NCI-H460 (cell line): ENCODE measurements around the gene PLEKHA7. TPM values are rescaled to one million over a fixed set of nuclear protein-coding genes. Genes with fewer than 3 reads are reported as not detected.

Source experiments
- DNase-seq: peaks from one replicate; pipeline ENCODE4 v3.0.0-alpha.2; 2016; ENCODE audit warnings: low read depth; ENCODE audit errors: extremely low read depth
- total RNA-seq: library from RNA; depleted of rRNA; stranded (reverse); fragments of >200 nt; shearing (Covaris generic); gene quantifications from 2 replicates; pipeline ENCODE4 v1.2.3, GENCODE V29; 2014

PLEKHA7 gene
- total RNA-seq, 1 experiment from 2014 or later: 0.25 TPM

DNA sequence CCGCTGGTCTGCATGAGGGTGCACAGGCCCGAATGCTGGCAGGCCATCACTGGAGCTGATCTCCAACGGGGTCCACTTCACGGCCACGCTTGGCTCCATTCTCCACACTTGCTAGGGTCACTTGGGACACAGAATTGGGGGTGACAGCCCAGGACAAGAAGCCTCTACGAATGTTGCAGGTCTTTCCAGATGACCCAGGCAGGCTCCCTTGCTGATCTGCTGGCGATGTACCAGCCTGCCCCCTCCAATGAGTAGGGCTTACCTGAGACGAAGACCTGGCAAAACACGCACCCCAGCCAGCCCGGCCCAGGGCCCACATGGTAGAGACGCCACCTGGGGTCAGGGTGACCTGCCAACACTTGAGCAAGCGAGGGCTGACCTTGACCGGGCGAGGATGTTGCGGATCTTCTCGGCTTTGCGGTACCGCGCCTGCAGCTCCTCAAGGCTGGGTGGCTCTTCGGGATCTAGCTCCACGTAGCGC lies 230.9 kb downstream of the PLEKHA7 start:
- DNase-seq: no peak

DNA sequence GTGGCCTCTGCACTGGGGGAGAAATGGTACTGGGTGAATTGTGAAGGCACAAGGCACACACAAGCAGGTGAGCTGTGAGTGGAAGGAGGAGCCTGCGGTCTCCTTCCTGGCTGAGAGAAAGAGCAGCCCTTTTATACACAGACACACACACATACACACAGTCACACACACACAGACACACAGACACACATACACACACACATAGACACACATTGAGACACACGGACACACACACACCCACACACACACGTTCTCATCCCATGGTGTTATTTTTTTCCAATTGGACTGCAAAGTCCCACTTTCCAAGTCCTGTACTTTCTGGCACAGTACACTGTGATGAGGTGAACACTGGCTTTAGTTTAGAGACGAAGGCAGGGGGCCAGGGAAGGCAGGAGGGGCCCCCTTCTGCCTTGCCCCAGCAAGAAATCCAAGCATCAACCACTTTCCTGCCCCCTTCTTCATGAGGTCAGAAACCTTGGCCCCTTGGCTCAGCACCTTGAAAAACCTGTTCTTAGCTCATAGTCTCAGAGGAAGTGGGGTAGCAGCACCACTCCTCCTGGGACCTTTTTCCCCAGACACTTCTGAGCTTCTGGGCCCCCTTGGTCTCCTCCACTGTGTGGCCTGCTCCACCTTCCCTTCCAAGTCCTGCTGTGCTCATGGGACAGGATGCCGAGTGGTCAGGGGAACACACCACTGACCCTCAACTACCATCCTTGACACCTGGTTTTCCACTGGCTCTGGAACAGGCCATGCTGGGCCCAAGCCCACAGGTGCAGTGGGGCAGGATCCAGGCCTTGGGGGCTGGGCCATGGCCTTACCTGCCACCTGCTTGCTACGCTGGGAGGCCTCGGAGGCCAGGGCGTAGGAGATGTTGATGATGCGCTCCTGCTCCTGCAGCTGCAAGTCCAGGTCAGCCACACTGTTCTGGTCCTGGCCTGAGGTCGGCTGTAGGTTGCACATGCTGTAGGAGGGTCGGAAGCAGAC lies 232.0 kb downstream of the PLEKHA7 start:
- DNase-seq: no peak

DNA sequence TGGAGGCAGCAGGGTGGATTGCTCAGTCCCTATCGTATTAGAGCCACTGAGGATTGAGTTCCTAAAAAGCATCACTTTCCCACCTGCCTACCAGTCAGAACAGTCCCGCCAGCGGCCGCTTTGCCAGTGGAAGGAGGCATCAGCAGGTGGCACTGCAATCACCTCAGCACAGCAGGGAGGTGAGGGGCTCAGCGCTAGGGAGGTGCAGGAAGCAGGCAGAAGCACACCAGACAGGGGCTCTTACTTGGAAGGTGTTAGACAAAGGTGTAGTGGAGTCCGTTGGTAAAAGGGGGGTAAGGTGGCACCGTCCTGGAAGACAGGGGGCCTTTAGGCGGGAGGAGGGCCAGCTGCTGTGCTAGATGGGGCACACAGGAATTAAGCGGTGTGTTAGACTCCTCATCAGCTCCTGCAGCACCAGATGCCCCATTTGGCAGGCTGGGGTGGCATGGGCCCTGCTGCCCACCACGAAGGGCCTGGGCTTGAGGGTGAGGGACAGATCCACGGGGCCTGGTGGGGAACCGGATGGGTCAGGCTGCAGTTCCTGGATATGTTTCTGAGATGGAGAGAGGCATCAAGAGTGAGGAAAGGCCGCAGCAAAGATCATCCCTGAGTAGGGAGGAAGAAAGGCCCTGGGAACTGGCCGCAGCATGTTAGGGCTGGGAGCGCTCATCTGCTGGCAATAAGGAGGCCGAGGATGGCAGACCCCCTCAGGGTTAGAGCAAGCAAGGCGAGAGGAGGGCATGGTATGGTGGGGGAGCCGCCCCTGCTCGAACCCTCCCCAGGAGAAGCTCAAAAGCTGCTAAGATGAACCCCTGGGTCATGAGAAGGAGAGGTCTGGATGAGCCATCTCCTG lies 233.3 kb downstream of the PLEKHA7 start:
- no peak for DNase-seq

DNA sequence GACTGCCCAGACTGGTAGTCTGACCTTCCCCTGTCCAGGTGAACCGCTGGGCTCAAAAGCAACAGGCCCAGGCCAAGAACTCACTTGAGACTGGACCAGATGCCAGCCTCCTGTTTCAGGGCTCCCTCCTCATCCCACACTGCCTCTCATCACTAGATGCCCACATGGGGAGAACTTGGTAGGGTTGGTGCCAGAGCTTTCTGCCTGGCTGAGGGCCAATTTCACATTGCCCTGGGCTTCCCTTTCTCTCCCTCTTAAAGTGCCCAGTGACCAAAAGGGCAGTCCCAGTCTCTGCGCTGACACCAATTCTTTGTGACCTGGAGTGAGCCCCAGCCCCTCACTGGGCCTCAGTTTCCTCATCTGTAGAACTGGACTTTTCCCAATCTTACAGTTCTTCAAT lies 234.1 kb downstream of the PLEKHA7 start:
- no peak for DNase-seq

DNA sequence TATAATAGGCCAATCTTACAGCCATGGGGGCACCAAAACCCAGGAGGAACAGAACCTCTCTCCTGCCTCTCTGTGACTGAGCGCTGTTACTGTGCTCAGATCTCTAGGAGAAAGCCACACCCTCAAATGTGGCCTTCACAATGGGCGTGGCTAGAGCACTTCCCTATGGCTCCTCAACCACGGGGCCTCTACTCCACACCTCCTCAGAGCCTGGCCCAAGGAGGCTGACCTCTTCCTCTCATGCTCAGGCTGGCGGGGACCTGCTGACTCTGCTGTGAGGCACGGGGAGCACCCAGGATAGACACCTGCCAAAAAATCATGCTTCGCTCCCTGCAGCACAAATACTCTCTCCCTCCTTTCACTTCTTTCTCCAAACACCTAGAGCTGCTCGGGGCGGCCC lies 234.8 kb downstream of the PLEKHA7 start:
- no peak for DNase-seq

DNA sequence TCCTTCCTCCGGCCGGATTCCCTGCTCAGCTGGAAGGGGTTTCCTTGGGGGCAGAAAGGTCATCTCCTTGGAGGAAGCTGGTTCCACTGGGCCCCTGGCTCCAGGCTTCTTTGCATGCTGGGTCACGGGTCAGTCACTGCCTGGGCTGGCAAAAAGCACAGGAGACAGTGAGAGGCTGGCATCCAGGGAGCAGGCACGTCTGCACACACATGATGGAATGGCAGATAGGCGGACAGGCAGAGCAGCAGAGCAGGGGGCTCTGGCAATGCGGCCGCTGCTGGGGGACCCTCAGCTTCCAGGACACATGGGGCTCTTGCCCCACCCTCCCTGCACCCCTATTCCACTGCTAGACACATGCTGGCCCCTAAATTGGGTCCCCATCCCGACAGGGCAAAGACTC lies 235.3 kb downstream of the PLEKHA7 start:
- no peak for DNase-seq

DNA sequence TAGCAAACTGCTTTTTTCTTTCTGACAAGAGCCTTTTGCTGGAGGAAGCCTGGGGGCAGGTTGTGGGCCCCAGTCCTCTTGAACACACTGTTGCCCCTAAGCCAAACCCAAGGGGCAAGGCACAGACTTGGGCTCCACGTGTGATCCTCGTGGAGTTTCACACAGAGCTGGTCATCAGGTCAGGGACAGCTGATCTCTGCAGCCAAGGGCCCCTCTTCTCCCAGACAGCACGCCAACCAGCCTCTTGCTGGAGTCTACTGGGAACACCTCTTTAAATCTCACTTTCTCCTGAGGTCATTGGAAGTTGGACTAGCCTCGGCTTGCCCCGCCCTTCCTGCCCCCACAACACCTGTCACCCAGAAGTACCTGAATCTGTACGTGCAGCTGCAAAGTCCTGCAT lies 235.9 kb downstream of the PLEKHA7 start:
- DNase-seq: no peak

DNA sequence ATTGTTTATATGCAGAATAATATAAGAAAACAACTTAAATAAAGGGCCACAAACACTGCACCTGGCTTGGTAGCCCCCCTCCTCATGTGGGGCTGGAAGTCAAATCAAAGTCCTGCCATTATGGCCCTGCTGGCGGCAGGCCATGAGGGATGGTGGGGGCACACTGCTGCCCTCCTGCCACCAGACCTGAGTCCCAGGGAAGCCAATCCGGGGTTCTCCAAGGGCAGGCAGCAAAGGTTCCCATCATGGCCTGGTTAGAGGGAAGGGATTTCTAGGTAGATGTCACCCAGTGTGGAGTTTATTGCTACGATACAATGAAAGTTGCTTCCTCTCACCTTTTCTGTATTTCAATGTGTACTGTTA lies 236.6 kb downstream of the PLEKHA7 start:
- DNase-seq: no peak

DNA sequence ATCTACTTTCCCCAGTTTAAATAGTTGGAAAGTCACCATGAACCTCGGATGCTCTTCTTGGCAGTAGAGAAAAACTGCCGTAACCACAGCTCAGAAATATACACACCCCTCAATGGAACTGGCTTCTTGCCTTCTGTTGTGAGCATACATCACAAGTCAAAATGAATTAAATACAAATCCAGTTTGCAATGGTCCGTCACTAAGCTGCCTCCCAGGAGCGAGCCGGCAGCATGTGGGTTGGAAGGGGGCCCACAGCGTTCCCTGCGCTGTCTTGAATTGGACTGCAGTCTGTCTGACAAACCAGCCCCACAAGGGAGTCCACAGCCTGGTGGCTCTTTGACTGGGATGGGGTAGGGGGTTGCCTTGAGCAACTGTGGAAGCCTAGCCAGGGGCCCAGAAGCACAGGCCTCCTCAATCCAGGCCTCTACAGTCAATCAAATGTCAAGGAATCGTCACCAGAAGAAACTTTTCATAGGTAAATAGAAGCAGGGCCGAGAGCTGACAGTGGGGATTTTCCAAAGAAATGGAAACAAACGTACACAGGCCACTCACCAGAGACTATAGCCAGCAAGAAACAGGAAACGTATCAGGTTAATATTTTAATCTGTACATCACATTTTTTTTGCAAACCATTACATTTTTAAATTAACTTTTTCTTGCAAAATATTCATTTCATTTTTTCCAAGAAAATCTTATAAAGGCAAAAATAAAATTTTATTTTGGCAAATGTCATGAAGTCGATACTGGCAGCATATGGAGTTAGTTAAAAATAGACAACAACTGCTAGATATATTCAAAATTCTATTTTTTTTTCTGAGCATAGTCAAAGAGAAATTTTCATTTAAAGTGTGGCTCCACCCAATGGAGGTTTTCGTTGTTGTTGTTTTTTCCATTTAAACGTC lies 237.3 kb downstream of the PLEKHA7 start:
- no peak for DNase-seq

DNA sequence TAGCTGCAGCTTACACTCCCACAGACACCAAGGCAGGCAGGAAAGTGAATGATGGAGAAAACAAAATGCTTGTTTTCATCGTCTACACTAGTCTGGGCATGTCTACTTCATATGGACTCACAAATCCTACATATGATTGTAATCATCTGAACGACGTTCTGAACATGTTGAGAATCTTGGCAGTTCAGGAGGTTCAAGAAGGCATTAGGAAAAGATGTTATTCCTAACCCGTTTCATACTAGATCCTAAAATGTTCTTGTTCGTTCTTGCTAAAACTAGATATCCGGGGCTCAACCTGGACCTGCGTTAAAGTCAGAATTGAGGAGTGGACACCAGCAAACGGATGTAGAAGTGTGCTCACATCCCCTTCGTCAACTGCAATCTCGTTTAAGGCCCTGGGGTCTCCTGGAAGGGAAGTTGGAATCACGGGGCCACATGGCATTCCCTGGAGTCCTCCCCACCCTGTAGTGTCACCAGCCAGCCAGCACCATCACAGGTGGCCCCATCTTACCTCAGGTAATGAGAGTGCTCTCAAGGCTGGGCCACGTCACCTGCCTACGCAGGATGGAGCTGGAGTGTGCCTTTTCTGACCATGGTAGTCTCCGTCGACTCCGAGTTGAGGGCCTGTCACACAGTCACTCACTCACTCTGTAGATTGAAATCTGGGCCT lies 238.5 kb downstream of the PLEKHA7 start:
- DNase-seq: no peak

DNA sequence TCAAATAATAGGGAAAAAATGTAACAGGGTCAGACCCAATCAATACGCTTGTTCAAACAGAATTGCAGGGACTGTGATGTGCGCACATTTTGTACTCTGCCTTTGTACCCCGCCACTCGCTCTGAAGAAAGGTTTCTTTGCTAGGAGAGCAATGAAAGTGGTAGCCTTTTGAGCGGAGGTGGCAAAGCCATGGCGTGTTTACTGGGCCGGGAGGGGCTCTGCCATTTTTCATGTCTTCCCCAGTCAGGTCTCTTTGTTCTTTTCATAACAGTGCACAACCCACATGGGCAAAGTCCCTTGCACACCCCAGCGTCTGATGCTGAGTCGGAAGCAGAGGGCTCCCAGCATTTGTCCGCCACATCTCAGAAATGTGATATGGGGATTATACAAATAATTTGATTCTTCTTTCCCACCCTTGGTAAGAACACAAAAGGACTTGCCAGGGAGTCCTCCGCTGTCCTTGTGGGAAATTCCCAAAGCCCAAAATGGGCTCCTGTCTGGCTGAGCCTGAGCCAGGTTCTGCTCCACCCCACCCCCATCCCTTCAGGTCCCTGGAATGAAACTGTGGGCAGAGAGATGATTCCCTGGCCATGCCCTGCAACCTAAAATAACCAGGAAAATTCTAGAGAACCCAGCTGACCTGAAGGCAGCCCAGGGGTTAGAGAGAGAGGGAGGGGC lies 239.1 kb downstream of the PLEKHA7 start:
- no peak for DNase-seq

DNA sequence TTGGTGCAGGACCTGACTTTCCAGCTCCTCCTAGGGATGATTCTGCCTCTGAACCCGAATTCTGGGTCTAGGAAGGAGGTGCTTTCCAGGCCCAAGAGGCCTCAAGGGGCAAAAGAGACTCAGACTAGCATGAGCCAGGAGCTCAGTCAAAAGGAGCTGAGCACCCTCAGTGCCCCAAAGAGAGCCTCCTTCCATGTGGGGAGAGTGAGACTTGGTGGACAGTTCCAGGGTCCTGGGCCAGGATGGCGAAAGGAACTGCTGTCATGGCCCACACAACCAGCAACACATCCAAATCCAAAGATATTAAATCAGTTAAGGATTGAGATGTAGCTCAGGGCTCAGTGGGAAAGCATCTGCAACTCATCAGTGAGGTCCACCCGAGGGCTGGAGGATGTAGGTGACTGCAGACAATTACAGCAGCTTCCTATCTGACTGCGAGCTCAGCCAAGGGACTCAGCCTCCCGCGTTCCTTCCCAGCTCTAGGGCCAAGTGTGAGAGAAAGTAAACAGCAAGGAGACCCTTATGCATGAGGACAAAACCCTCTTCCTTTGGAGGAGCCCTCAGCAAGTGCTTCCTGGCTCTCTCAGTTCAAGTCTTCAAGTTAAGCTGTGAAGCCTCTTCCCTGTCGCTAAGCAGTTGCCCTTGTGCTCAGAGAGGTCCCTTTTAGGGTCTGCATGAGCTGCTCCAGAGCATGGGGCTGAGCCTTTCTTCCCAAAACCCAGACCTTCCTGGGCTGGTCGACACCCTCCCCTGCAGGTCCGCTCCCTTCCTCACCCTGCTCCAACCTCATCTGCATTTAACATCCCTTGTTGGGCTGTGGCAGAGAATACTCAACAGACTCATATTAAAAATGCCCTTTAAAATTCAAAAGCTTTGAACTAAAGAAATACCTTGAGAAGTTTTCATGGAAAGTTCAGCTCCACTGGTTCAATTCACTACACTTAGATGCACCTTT lies 240.0 kb downstream of the PLEKHA7 start:
- DNase-seq: no peak

DNA sequence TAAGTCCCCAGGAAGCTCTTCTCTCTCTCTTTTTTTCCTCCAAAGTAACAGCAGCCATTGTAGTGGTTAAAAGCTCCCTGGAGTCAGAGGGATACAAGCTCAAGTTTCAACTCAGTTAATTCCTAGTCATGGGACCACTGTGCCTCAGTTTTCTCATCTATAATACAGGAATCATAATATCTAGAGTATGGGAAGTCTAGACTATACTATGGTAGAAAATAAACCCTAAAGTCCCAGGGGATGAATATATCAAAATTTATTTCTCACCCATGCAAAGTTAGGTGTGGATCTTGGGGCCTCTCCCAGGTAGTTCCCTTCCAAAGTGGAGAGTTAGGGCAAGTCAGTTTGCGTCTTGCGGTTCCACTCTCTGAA lies 242.1 kb downstream of the PLEKHA7 start:
- no peak for DNase-seq

DNA sequence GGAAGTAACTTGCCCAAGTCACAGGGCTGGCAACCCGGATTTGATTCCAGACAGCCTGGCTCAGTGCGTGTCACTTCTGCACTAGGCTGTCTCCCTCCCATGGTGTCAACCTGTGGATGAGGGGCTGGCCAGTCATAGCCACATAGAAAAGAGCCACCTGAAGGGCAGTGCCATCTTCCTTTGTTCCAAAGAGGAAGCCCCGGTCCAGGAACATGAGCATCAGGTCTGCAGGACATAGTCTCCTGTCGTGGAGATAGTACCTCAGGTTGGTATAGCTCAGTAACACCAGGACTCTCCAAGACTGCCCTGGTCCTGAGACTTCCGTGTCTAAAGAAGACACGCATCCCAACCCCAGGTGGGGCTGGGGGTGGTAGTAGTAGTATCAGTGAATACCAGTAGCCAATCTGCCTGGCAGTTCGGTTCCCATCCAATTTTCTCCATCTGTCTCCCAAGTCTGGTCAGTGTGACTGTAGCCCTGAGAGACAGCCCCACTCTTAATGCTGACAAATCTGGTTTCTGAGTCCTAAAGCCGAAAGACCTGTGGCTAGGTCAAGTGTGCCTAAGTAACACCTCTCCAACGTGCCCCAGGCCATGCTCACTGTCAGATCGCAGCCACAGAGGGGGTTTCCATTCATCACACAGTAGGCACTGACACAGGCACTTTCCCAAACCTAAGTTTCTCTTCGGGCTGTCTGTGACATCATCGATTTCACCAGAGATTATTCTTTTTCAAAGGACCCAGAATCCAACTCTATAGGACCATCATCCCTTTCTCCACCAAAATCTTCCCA lies 242.7 kb downstream of the PLEKHA7 start:
- DNase-seq: no peak

DNA sequence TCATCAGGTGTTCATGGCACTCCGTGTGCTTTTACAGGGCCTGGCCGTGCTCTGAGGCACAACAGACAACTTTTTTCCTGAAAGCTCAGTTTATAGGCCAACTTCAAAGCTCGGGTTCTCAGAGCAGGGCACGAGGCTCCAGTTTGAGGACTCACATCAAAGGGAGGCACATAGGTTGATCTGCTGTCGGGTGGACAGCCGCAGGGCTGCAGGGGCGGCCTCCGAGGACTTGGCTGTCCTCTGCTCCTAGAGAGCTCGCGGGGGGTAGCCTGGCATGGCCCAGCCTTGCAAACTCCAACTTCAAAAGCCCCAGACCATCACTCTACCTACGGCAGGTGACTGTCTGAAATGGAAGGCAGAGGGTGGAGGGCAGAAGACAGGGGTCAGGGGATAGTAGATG lies 244.2 kb downstream of the PLEKHA7 start:
- DNase-seq: no peak

DNA sequence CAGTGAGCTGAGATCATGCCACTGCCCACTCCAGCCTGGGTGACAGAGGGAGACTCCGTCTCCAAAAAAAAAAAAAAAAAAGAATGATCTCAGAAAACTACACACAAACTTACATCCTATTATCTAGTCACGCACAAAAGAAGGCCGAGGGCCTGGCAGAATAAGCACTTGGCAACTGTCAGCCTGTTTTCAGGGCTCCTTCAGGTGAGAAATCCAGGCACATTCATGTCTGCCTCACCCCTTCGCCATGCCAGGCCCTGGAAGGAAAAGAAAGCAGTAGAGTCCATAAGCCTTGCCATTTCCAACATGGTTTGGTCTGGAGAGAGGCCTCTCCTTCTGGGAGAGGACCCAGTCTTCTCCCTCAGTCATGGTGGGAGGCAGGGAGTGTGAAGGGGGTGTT lies 244.8 kb downstream of the PLEKHA7 start:
- DNase-seq: no peak

DNA sequence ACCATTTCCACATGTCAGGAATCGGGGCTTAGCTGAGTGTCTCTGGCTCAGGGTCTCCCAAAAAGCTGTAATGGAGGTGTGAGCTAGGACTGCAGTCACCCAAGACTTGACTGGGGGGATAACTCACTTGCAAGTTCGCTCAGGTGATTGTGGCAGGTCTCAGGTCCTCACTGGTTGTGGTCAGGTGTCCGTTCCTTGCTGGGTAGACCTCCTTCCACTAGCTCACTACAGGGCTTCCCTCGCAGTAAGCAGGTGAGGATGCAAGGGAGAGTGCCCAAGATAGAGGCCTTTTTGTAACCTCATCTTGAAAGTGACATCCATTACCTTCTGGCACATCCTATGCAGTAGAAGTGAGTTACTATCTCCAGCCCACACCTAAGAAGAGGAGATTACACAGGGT lies 246.3 kb downstream of the PLEKHA7 start:
- DNase-seq: no peak

DNA sequence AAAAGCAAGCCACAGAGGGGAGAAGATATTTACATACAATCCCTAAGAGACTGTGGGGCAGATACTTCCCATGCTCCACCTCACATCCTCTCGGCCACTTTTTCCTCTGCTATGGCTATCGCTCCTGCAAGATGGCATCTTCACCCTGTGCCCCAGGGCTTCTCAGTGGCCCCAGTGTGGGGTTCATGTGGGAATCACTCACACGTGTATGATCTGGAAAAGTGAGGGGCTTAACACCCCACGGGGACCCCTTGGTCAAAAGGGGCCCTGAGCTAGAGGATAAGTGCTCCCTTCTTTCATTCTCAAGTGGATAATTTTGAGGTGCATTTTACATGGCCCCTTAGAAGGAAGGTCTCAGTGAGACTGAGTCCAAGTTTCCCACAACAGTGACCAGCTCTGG lies 247.1 kb downstream of the PLEKHA7 start:
- DNase-seq: no peak
